Measurements from ENCODE around the gene SSC4D. TPM values are rescaled to one million over a fixed set of nuclear protein-coding genes. Genes with fewer than 3 reads are reported as not detected.
A peak's percentile ranks its signal among the peaks of the same experiment; 100 is the strongest.

SSC4D gene
- total and polyA plus RNA-seq, 9 of the 15 experiments (the other 6 are each of a cell fraction or from before 2014, with no cell fraction given), result 0.06 to 1.1 (median 0.85) TPM; not detected in 1

- TF ChIP-seq RREB1 (CRISPR knock-in tag; IDR thresholded peaks at IDR 0.05) (0 out of 2 replicates have a peak, but pooled peaks have one; percentile 49), ZNF561 (CRISPR knock-in tag; conservative IDR thresholded peaks at IDR 0.05) (no peak), CEBPG (CRISPR knock-in tag; IDR thresholded peaks at IDR 0.05) (peak; percentile 15; the same call in 1 of the 2 replicates), CEBPG (tag; conservative IDR thresholded peaks at IDR 0.05 in 1 of 2, IDR thresholded peaks at IDR 0.05 in 1 of 2) (peak in 1 of 2 experiments; percentile 59; a peak in 1 of 4 replicates), NFYB (IDR thresholded peaks at IDR 0.05; ENCODE audit: extremely low read depth, insufficient read length) (no peak), HMG20A (CRISPR knock-in tag; conservative IDR thresholded peaks at IDR 0.05) (no peak), GTF3C2 (IDR thresholded peaks at IDR 0.05; ENCODE audit: borderline replicate concordance, extremely low read depth, insufficient read length) (no peak), LEF1 (IDR thresholded peaks at IDR 0.05) (no peak), THRB (CRISPR knock-in tag; conservative IDR thresholded peaks at IDR 0.05) (no peak), MLX (CRISPR knock-in tag; conservative IDR thresholded peaks at IDR 0.05) (no peak), ZNF408 (CRISPR knock-in tag; IDR thresholded peaks at IDR 0.05; ENCODE audit: low read depth) (no peak), ILF3 (IDR thresholded peaks at IDR 0.05; ENCODE audit: borderline replicate concordance) (no peak), DMBX1 (CRISPR knock-in tag; IDR thresholded peaks at IDR 0.05; ENCODE audit: borderline replicate concordance) (0 out of 2 replicates have a peak, but pooled peaks have one; percentile 34), MEF2D (tag; conservative IDR thresholded peaks at IDR 0.05; ENCODE audit: low read depth) (no peak)
These were observed 14.5 kb downstream of the SSC4D start (continued) for GRCh38 chr7:76394957-76395356.

All from K562 (cell line).